K562 (cell line): ENCODE results near the gene GLI1. TPM values are rescaled to one million over a fixed set of nuclear protein-coding genes. Genes with fewer than 3 reads are reported as not detected.

Experiments used
- BRCA1 ChIP-seq, 2 experiments: fragments of 450-650 bp in 1 of 2; sonication (generic) in 1 of 2; formaldehyde crosslinking in 1 of 2; IDR thresholded peaks; 2 replicates each; pipeline versions ENCODE4 v1.5.0 to v1.6.1; 2017 to 2020; ENCODE audit warnings: mild to moderate bottlenecking in 1 of 2, missing genetic modification reagents in 1 of 2
- BRD9 ChIP-seq: fragments of 450-650 bp; IDR thresholded peaks from 2 replicates; pipeline ENCODE4 v1.6.1; 2018; ENCODE audit warnings: low read depth; ENCODE audit not compliant: partially characterized antibody
- CHAMP1 ChIP-seq: fragments of 450-650 bp; IDR thresholded peaks from 2 replicates; pipeline ENCODE4 v1.6.1; 2016; ENCODE audit warnings: mild to moderate bottlenecking
- CREB3 ChIP-seq: fragments of 450-650 bp; conservative IDR thresholded peaks from 2 replicates; pipeline ENCODE4 v1.6.1; 2016; ENCODE audit warnings: missing genetic modification characterization, low read depth, mild to moderate bottlenecking, missing compliant biosample characterization, moderate library complexity
- E2F5 ChIP-seq: sonication (generic); formaldehyde crosslinking; IDR thresholded peaks from 2 replicates; pipeline ENCODE4 v1.8.0; 2022; ENCODE audit warnings: mild to moderate bottlenecking, missing genetic modification reagents
- EHMT2 ChIP-seq: fragments of 450-650 bp; IDR thresholded peaks from 2 replicates; pipeline ENCODE4 v1.6.1; 2018; ENCODE audit warnings: antibody characterized with exemption
- ETS2 ChIP-seq: IDR thresholded peaks from 2 replicates; pipeline ENCODE4 v1.6.1; 2016; ENCODE audit warnings: borderline replicate concordance, missing genetic modification characterization, mild to moderate bottlenecking, moderate library complexity, missing compliant biosample characterization; ENCODE audit not compliant: poor library complexity, severe bottlenecking
- FOXP1 ChIP-seq: sonication (generic); formaldehyde crosslinking; IDR thresholded peaks from 2 replicates; pipeline ENCODE4 v1.8.0; 2022; ENCODE audit warnings: mild to moderate bottlenecking, missing genetic modification reagents
- JUNB ChIP-seq: fragments of 450-650 bp; formaldehyde crosslinking; conservative IDR thresholded peaks from 2 replicates; pipeline ENCODE4 v1.4.0; 2020; ENCODE audit warnings: mild to moderate bottlenecking
- NBN ChIP-seq: fragments of 450-650 bp; IDR thresholded peaks from 2 replicates; pipeline ENCODE4 v1.6.1; 2016; ENCODE audit warnings: low read depth, mild to moderate bottlenecking
- NFYB ChIP-seq: IDR thresholded peaks from 2 replicates; pipeline ENCODE4 v1.6.1; 2011; ENCODE audit warnings: mild to moderate bottlenecking, moderate library complexity; ENCODE audit not compliant: insufficient read length; ENCODE audit errors: extremely low read depth
- POLR2A ChIP-seq: fragments of 450-650 bp; conservative IDR thresholded peaks from 2 replicates; pipeline ENCODE4 v1.6.1; 2016
- PPARD ChIP-seq: fragments of 250-450 bp; sonication (Bioruptor Pico); IDR thresholded peaks from 2 replicates; pipeline ENCODE4 v1.8.0; 2022; ENCODE audit warnings: inconsistent platforms, mild to moderate bottlenecking, moderate library complexity
- RBM39 ChIP-seq: fragments of 200-400 bp; formaldehyde crosslinking; optimal IDR thresholded peaks from 2 replicates; pipeline ENCODE3; 2018; ENCODE audit warnings: low read depth, low read length
- SMARCB1 ChIP-seq: IDR thresholded peaks from 2 replicates; pipeline ENCODE4 v1.6.1; 2011; ENCODE audit warnings: improper control_type of control experiment, low read depth; ENCODE audit not compliant: insufficient read length
- SREBF1 ChIP-seq: fragments of 150-350 bp; IDR thresholded peaks from 2 replicates; pipeline ENCODE4 v1.6.1; 2014; ENCODE audit warnings: antibody characterized with exemption, low read depth, low read length, borderline replicate concordance
- TBL1XR1 ChIP-seq, 2 experiments: IDR thresholded peaks; 2 replicates each; pipeline ENCODE4 v1.6.1; 2012; ENCODE audit warnings: improper control_type of control experiment in 2 of 2, low read length in 2 of 2, mild to moderate bottlenecking in 1 of 2
- ZC3H11A ChIP-seq: IDR thresholded peaks from 2 replicates; pipeline ENCODE4 v1.6.1; 2012; ENCODE audit warnings: low read depth, low read length, improper control_type of control experiment
- ZNF24 ChIP-seq: fragments of 450-650 bp; IDR thresholded peaks from 2 replicates; pipeline ENCODE4 v1.6.1; 2016
- ZNF398 ChIP-seq: fragments of 250-450 bp; sonication (Bioruptor Pico); IDR thresholded peaks from 2 replicates; pipeline ENCODE4 v1.8.0; 2021; ENCODE audit warnings: moderate library complexity, mild to moderate bottlenecking, inconsistent platforms
- ZNF717 ChIP-seq: fragments of 250-450 bp; sonication (Bioruptor Pico); IDR thresholded peaks from 2 replicates; pipeline ENCODE4 v1.5.0; 2021
- polyA plus RNA-seq, 8 experiments: library from polyadenylated mRNA; depleted of rRNA in 4 of 8; stranded (reverse) in 5 of 8; unstranded in 3 of 8; fragments of >200 nt; fragmentation: Nextera tagmentation in 2 of 8; fragmentation: Illumina TruSeq in 1 of 8; extraction: Ambion mirVana in 2 of 8; extraction: Trizol in 1 of 8; gene quantifications; 2 replicates each; pipeline versions ENCODE4 v1.2.1 to v1.2.3, GENCODE V29; 2011 to 2014; ENCODE audit warnings: inconsistent platforms in 1 of 8, missing spikeins in 1 of 8
- total RNA-seq, 7 experiments: library from RNA; depleted of rRNA in 6 of 7; stranded (reverse); fragments of >200 nt in 6 of 7; fragmentation: Illumina TruSeq in 2 of 7; extraction: Trizol in 2 of 7; gene quantifications; 2 replicates each; pipeline versions ENCODE4 v1.2.1 to v1.2.3, GENCODE V29; 2011 to 2021; ENCODE audit warnings: low replicate concordance in 1 of 7

GLI1 gene
- total and polyA plus RNA-seq, 9 of the 15 experiments (the other 6 are each of a cell fraction or from before 2014, with no cell fraction given), result 0.24 to 3.7 (median 0.61) TPM

GRCh38 chr12:57454566-57455373, 4.8 kb upstream of the GLI1 start, which contains the start of gene INHBE (continued):
- TF ChIP-seq E2F5 (CRISPR knock-in tag) (no peak), BRCA1 (IDR thresholded peaks at IDR 0.05) (no peak), BRCA1 (CRISPR knock-in tag; IDR thresholded peaks at IDR 0.05) (no peak), PPARD (0 out of 2 replicates have a peak, but pooled peaks have one; percentile 55), FOXP1 (peak; percentile 69; the same call in 1 of the 2 replicates), RBM39 (no peak), EHMT2 (peak; percentile 10; the same call in 1 of the 2 replicates), SREBF1 (0 out of 2 replicates have a peak, but pooled peaks have one; percentile 12), TBL1XR1 (IDR thresholded peaks at IDR 0.05; ENCODE audit: low read length in 2 of 2) (peak in 1 of 2 experiments; percentile 59; a peak in 1 of 4 replicates), ZC3H11A (0 out of 2 replicates have a peak, but pooled peaks have one; percentile 22), ETS2 (tag) (no peak), NFYB (peak; percentile 85), CHAMP1 (no peak), ZNF24 (peak; percentile 5; the same call in 1 of the 2 replicates), ZNF398 (CRISPR knock-in tag) (0 out of 2 replicates have a peak, but pooled peaks have one; percentile 31), SMARCB1 (no peak), NBN (peak; percentile 52; the same call in 1 of the 2 replicates), JUNB (CRISPR knock-in tag) (peak; percentile 64), BRD9 (peak; percentile 95), POLR2A (0 out of 2 replicates have a peak, but pooled peaks have one; percentile 58), CREB3 (0 out of 2 replicates have a peak, but pooled peaks have one; percentile 66), ZNF717 (0 out of 2 replicates have a peak, but pooled peaks have one; percentile 17)
